Panc1 (cell line): ENCODE measurements around the gene TRIM8.

Source experiments
- POLR2AphosphoS5 ChIP-seq: IDR thresholded peaks from 2 replicates; pipeline ENCODE4 v1.6.1; 2012; ENCODE audit warnings: mild to moderate bottlenecking, low read depth, low read length, moderate library complexity
- TCF7L2 ChIP-seq: IDR thresholded peaks from 2 replicates; pipeline ENCODE4 v1.6.1; 2011; ENCODE audit warnings: mild to moderate bottlenecking, low read depth, low read length, inconsistent platforms
- TF ChIP-seq, protein P1 (sequence below): fragments of 450-650 bp; IDR thresholded peaks from 2 replicates; pipeline ENCODE4 v1.5.1; 2017; ENCODE audit warnings: mild to moderate bottlenecking

GRCh38 chr10:102624094-102624493 is 20.2 kb upstream of the TRIM8 start:
- TF ChIP-seq, protein P1, sequence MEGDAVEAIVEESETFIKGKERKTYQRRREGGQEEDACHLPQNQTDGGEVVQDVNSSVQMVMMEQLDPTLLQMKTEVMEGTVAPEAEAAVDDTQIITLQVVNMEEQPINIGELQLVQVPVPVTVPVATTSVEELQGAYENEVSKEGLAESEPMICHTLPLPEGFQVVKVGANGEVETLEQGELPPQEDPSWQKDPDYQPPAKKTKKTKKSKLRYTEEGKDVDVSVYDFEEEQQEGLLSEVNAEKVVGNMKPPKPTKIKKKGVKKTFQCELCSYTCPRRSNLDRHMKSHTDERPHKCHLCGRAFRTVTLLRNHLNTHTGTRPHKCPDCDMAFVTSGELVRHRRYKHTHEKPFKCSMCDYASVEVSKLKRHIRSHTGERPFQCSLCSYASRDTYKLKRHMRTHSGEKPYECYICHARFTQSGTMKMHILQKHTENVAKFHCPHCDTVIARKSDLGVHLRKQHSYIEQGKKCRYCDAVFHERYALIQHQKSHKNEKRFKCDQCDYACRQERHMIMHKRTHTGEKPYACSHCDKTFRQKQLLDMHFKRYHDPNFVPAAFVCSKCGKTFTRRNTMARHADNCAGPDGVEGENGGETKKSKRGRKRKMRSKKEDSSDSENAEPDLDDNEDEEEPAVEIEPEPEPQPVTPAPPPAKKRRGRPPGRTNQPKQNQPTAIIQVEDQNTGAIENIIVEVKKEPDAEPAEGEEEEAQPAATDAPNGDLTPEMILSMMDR, result no peak
- no peak for TF ChIP-seq POLR2AphosphoS5
- TF ChIP-seq TCF7L2, result no peak
